Measurements from ENCODE around the gene SHB.

Gene SHB

GRCh38 chr9:38023661-38024035 lies 45.4 kb downstream of the SHB start:
- Histone ChIP-seq H3K9ac (ENCODE audit: low read length) (no peak overlapping the region), H3K36me3 (replicated peaks; ENCODE audit: low read depth, low read length) (no peaks in the 10 kb centered on the region)

DNA sequence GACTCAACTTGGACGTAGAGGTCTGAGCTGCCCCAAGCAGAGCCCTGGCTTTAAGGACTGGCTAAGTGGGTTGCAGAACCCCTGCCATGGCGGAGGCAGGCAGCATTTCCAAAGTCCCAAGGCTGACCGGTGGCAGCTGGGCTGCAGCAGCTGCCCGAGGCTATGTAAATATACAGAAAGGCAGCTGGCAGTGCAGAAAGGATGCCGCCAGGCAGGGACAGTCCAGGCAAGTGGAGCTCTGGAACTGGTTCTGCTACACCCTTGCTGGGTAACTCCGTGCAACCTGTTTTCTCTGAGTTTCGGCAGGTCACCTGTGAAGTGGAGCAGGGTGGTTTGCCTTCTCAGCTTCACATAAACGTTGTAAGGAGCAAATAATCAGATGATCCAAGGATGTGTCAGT lies 46.0 kb downstream of the SHB start:
- Histone ChIP-seq H3K4me1 (ENCODE audit: low read length) (no peaks in the 10 kb centered on the region), H3K9me3 (ENCODE audit: insufficient read depth, low read length) (no peaks in the 10 kb centered on the region), H3K4me2 (ENCODE audit: low read length) (no peak overlapping the region), H4K20me1 (ENCODE audit: insufficient read depth, low read length) (no peaks in the 10 kb centered on the region), H3K36me3 (replicated peaks; ENCODE audit: low read depth, low read length) (no peaks in the 10 kb centered on the region), H3K27me3 (ENCODE audit: low read depth, low read length) (no peaks in the 10 kb centered on the region), H3K79me2 (ENCODE audit: low read length) (no peaks in the 10 kb centered on the region), H3K27ac (ENCODE audit: low read length) (no peak overlapping the region), H3K4me3 (ENCODE audit: low read length) (no peak overlapping the region), H3K9ac (ENCODE audit: low read length) (no peak overlapping the region), H2AFZ (ENCODE audit: low read depth, low read length) (no peak overlapping the region)
- TF ChIP-seq, protein P1, sequence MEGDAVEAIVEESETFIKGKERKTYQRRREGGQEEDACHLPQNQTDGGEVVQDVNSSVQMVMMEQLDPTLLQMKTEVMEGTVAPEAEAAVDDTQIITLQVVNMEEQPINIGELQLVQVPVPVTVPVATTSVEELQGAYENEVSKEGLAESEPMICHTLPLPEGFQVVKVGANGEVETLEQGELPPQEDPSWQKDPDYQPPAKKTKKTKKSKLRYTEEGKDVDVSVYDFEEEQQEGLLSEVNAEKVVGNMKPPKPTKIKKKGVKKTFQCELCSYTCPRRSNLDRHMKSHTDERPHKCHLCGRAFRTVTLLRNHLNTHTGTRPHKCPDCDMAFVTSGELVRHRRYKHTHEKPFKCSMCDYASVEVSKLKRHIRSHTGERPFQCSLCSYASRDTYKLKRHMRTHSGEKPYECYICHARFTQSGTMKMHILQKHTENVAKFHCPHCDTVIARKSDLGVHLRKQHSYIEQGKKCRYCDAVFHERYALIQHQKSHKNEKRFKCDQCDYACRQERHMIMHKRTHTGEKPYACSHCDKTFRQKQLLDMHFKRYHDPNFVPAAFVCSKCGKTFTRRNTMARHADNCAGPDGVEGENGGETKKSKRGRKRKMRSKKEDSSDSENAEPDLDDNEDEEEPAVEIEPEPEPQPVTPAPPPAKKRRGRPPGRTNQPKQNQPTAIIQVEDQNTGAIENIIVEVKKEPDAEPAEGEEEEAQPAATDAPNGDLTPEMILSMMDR (IDR thresholded peaks at IDR 0.05; ENCODE audit: low read depth, low read length): no peak
- TF ChIP-seq EZH2phosphoT487 (IDR thresholded peaks at IDR 0.05; ENCODE audit: low read depth): no peak

More at GRCh38 chr9:38023661-38024035, 45.4 kb downstream of the SHB start:
- TF ChIP-seq, protein P1 (IDR thresholded peaks at IDR 0.05; ENCODE audit: low read depth, low read length): no peak
- no peak for TF ChIP-seq EZH2phosphoT487 (IDR thresholded peaks at IDR 0.05; ENCODE audit: low read depth)
- Histone ChIP-seq H3K4me1 (ENCODE audit: low read length) (no peaks in the 10 kb centered on the region), H3K4me2 (ENCODE audit: low read length) (no peak overlapping the region), H3K27ac (ENCODE audit: low read length) (no peak overlapping the region), H3K27me3 (ENCODE audit: low read depth, low read length) (no peaks in the 10 kb centered on the region), H3K9me3 (ENCODE audit: insufficient read depth, low read length) (no peaks in the 10 kb centered on the region), H2AFZ (ENCODE audit: low read depth, low read length) (no peak overlapping the region), H3K4me3 (ENCODE audit: low read length) (no peak overlapping the region), H3K79me2 (ENCODE audit: low read length) (no peaks in the 10 kb centered on the region), H4K20me1 (ENCODE audit: insufficient read depth, low read length) (no peaks in the 10 kb centered on the region)

- Histone ChIP-seq H3K27me3 (ENCODE audit: low read depth, low read length) (no peaks in the 10 kb centered on the region), H3K27ac (ENCODE audit: low read length) (no peak overlapping the region), H2AFZ (ENCODE audit: low read depth, low read length) (no peak overlapping the region), H3K9me3 (ENCODE audit: insufficient read depth, low read length) (no peaks in the 10 kb centered on the region), H3K4me2 (ENCODE audit: low read length) (no peak overlapping the region), H3K79me2 (ENCODE audit: low read length) (no peaks in the 10 kb centered on the region), H3K9ac (ENCODE audit: low read length) (no peak overlapping the region), H3K4me3 (ENCODE audit: low read length) (no peak overlapping the region), H3K36me3 (replicated peaks; ENCODE audit: low read depth, low read length) (no peaks in the 10 kb centered on the region), H4K20me1 (ENCODE audit: insufficient read depth, low read length) (no peaks in the 10 kb centered on the region), H3K4me1 (ENCODE audit: low read length) (no peaks in the 10 kb centered on the region)
- TF ChIP-seq, protein P1 (IDR thresholded peaks at IDR 0.05; ENCODE audit: low read depth, low read length): no peak
- TF ChIP-seq EZH2phosphoT487 (IDR thresholded peaks at IDR 0.05; ENCODE audit: low read depth): no peak
These were observed 46.7 kb downstream of the SHB start for GRCh38 chr9:38022203-38022895.

DNA sequence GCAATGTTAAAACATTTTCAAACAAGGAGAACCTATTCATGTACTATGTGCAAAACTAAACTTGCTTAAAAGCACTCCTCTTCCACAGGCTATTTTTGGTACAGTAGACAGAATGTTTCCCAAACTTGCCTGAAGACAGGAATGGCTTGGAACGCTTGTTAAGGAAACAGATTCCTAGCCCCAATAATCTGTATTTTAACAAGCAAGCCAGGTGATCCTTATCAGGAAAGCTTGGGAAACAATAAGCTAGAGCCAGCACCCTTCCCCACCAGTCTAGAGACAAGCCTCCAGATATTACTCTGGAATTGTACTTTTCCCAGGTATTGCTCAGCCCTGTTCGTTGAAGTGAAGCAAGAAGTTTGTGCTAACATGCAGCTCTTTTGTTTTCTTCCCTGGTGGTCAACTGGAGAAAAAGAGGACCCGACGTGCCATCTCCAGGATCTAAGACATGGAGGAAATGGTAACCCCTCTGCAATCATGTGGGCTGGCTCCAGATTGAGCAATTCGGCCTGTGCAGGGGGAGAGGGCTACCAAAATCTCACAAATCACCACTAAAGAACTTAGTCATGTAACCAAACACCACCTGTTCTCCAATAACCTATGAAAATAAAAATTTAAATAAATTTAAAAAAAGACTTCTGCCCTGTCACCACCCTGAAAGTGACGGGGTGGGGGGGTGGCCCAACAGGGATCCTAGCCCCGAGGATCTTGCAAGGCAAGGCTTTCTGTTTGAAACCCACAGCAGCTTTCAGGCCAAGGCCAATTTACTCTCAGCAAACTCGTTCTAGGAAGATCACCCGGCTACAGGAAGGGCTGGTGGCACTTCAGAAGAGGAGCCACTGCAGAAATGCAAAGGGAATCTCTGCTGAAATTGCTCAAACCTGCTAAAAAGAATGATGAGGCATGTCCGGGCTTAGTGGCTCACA lies 48.6 kb downstream of the SHB start:
- TF ChIP-seq, protein P1 (IDR thresholded peaks at IDR 0.05; ENCODE audit: low read depth, low read length): no peak
- no peak for TF ChIP-seq EZH2phosphoT487 (IDR thresholded peaks at IDR 0.05; ENCODE audit: low read depth)
- Histone ChIP-seq H4K20me1 (ENCODE audit: insufficient read depth, low read length) (no peaks in the 10 kb centered on the region), H3K79me2 (ENCODE audit: low read length) (no peaks in the 10 kb centered on the region), H2AFZ (ENCODE audit: low read depth, low read length) (no peak overlapping the region), H3K27ac (ENCODE audit: low read length) (no peak overlapping the region), H3K9me3 (ENCODE audit: insufficient read depth, low read length) (no peaks in the 10 kb centered on the region), H3K36me3 (replicated peaks; ENCODE audit: low read depth, low read length) (no peaks in the 10 kb centered on the region), H3K4me1 (ENCODE audit: low read length) (no peaks in the 10 kb centered on the region), H3K9ac (ENCODE audit: low read length) (no peak overlapping the region), H3K4me3 (ENCODE audit: low read length) (no peak overlapping the region), H3K27me3 (ENCODE audit: low read depth, low read length) (no peaks in the 10 kb centered on the region), H3K4me2 (ENCODE audit: low read length) (no peak overlapping the region)
